OCI-LY7 (cell line): Measurements from ENCODE around the gene COX6A1.
A peak's percentile ranks its signal among the peaks of the same experiment; 100 is the strongest.

Experiments
- EZH2phosphoT487 ChIP-seq: fragments of 200-600 bp; sonication (generic); IDR thresholded peaks from 2 replicates; pipeline ENCODE4 v1.6.1; 2018; ENCODE audit warnings: low read depth, borderline replicate concordance, mild to moderate bottlenecking, mixed run types, antibody characterized with exemption, low read length, moderate library complexity, mixed read lengths
- TF ChIP-seq, protein P1 (sequence below): fragments of 200-600 bp; sonication (generic); conservative IDR thresholded peaks from 2 replicates; pipeline ENCODE4 v1.5.1; 2014; ENCODE audit warnings: mild to moderate bottlenecking, antibody characterized with exemption, low read length, moderate library complexity, mixed read lengths

DNA sequence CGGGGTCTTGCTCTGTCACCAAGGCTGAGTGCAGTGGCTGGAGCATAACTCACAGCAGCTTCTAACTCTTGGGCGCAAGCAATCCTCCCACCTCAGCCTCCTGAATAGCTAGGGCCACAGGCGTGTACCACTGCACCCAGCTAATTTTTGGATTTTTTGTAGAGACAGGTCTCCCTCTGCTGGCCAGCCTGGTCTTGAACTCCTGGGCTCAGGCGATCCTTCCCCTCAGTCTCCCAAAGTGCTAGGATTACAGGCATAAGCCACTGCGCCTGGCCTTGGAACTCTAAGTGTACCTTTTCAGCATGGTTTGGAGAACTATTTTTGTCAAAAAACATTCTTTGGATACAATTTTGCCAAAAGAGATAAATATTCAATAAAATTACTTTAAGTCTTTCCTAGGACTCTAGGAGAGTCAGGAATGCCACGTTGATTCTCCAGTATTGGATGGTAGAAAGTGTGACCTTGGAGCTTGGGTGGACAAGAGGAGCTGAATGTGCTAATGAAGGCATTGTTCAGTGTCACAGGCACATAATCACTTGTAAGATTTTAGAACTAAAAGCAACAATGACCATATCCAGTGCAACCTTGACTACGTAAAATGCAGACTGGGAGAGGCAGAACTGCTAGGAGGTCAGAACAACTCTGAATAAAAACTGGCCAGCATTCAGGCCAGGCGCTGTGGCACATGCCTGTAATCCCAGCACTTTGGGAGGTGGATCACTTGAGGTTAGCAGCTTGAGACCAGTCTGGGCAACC is 28.8 kb downstream of the COX6A1 start:
- TF ChIP-seq, protein P1, sequence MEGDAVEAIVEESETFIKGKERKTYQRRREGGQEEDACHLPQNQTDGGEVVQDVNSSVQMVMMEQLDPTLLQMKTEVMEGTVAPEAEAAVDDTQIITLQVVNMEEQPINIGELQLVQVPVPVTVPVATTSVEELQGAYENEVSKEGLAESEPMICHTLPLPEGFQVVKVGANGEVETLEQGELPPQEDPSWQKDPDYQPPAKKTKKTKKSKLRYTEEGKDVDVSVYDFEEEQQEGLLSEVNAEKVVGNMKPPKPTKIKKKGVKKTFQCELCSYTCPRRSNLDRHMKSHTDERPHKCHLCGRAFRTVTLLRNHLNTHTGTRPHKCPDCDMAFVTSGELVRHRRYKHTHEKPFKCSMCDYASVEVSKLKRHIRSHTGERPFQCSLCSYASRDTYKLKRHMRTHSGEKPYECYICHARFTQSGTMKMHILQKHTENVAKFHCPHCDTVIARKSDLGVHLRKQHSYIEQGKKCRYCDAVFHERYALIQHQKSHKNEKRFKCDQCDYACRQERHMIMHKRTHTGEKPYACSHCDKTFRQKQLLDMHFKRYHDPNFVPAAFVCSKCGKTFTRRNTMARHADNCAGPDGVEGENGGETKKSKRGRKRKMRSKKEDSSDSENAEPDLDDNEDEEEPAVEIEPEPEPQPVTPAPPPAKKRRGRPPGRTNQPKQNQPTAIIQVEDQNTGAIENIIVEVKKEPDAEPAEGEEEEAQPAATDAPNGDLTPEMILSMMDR, result peak; percentile 82
- TF ChIP-seq EZH2phosphoT487, result no peak
